Caco-2 (cell line): ENCODE results near the gene CITED2. TPM values are rescaled to one million over a fixed set of nuclear protein-coding genes. Genes with fewer than 3 reads are reported as not detected.

Experiments used
- BruUV-seq: library from RNA; stranded (reverse); fragments of 400-500 nt; replicated peaks from 2 replicates; lab custom pipeline; 2021; lab: Mats Ljungman, UMichigan
- CTCF ChIA-PET: fragments of 300-600 bp; sonication (Branson Sonifier 250); formaldehyde crosslinking; loops from one replicate; lab custom pipeline; 2022; ENCODE audit warnings: antibody characterized with exemption; lab: Charles Lee
- POLR2A ChIA-PET: fragments of 300-600 bp; sonication (Branson Sonifier 250); formaldehyde crosslinking; loops from one replicate; lab custom pipeline; 2022; ENCODE audit warnings: antibody characterized with exemption; lab: Charles Lee
- DNase-seq, 2 experiments: peaks; one replicate each; pipeline versions ENCODE4 v3.0.0 to v3.0.0-alpha.2; 2020 to 2022
- H3K27me3 ChIP-seq: replicated peaks from 2 replicates; pipeline ENCODE4 v1.6.0; 2011; ENCODE audit warnings: low read length; ENCODE audit not compliant: control insufficient read depth, insufficient read depth
- H3K36me3 ChIP-seq: 2 replicates; pipeline ENCODE4 v1.5.1; 2011; ENCODE audit warnings: low read length; ENCODE audit not compliant: control insufficient read depth, insufficient read depth
- H3K4me1 ChIP-seq: fragments of 250-450 bp; sonication (Bioruptor Pico); 2 replicates; pipeline ENCODE4 v1.5.1; 2020; ENCODE audit warnings: mild to moderate bottlenecking
- H3K4me3 ChIP-seq: 2 replicates; pipeline ENCODE4 v1.5.1; 2011; ENCODE audit warnings: low read depth, mild to moderate bottlenecking, control low read depth, low read length
- H3K9me3 ChIP-seq: fragments of 250-450 bp; sonication (Bioruptor Pico); 2 replicates; pipeline ENCODE4 v1.5.1; 2020; ENCODE audit warnings: mild to moderate bottlenecking, moderate library complexity
- H3K27ac Mint-ChIP-seq: one replicate; pipeline ENCODE4 v1.8.0; 2022; ENCODE audit warnings: mixed read lengths; ENCODE audit not compliant: unreplicated experiment
- H3K27me3 Mint-ChIP-seq: one replicate; pipeline ENCODE4 v1.8.0; 2022; ENCODE audit warnings: mixed read lengths; ENCODE audit not compliant: insufficient read depth, unreplicated experiment
- H3K36me3 Mint-ChIP-seq: one replicate; pipeline ENCODE4 v1.8.0; 2022; ENCODE audit warnings: mild to moderate bottlenecking, mixed read lengths; ENCODE audit not compliant: insufficient read depth, unreplicated experiment
- H3K4me1 Mint-ChIP-seq: one replicate; pipeline ENCODE4 v1.8.0; 2022; ENCODE audit warnings: low read depth, mixed read lengths; ENCODE audit not compliant: unreplicated experiment
- H3K4me3 Mint-ChIP-seq: one replicate; pipeline ENCODE4 v1.8.0; 2022; ENCODE audit warnings: mild to moderate bottlenecking, moderate library complexity, mixed read lengths; ENCODE audit not compliant: unreplicated experiment
- H3K9me3 Mint-ChIP-seq: one replicate; pipeline ENCODE4 v1.8.0; 2022; ENCODE audit warnings: mixed read lengths; ENCODE audit not compliant: unreplicated experiment
- CTCF ChIP-seq, 2 experiments: fragments of 200-600 bp in 1 of 2; IDR thresholded peaks; 1 replicate in 1 of 2; 2 replicates in 1 of 2; pipeline versions ENCODE4 v1.5.1 to v1.8.0; 2011 to 2022; ENCODE audit warnings: antibody characterized with exemption in 1 of 2, control low read depth in 1 of 2, inconsistent platforms in 1 of 2, low read depth in 1 of 2, low read length in 1 of 2, mild to moderate bottlenecking in 1 of 2, moderate library complexity in 1 of 2; ENCODE audit not compliant: insufficient read depth in 1 of 2, severe bottlenecking in 1 of 2, unreplicated experiment in 1 of 2
- intact Hi-C: fragments of 100-400 bp; cut with micrococcal nuclease; formaldehyde crosslinking; loops from one replicate; pipeline ENCODE4 v1.10.0; 2022; ENCODE audit not compliant: unreplicated experiment
- total RNA-seq: library from RNA; stranded (reverse); gene quantifications from 2 replicates; pipeline ENCODE4 v1.2.3, GENCODE V29; 2022

CITED2 gene
- total RNA-seq, 1 experiment from 2014 or later: 78.0 TPM

GRCh38 chr6:139337830-139338229 is 36.6 kb downstream of the CITED2 start:
- H3K27me3 Mint-ChIP-seq: peaks cover 5% of the 10 kb centered on the region
- H3K4me1 Mint-ChIP-seq: no peaks in the 10 kb centered on the region
- no peak overlapping the region for H3K4me3 Mint-ChIP-seq
- no peaks in the 10 kb centered on the region for H3K9me3 Mint-ChIP-seq
- H3K4me1 ChIP-seq: no peaks in the 10 kb centered on the region
- no peak overlapping the region for H3K4me3 ChIP-seq
- intact Hi-C loops: no loop called here
- H3K27me3 ChIP-seq: no peaks in the 10 kb centered on the region
- H3K9me3 ChIP-seq: no peaks in the 10 kb centered on the region
- CTCF ChIA-PET: no interaction called here
- DNase-seq: no peak
- no peaks in the 10 kb centered on the region for H3K36me3 ChIP-seq
- no peak overlapping the region for H3K27ac Mint-ChIP-seq
- no TSS peak for BruUV-seq
- no peak for TF ChIP-seq CTCF (IDR thresholded peaks at IDR 0.05; ENCODE audit: insufficient read depth in 1 of 2, low read depth in 1 of 2, low read length in 1 of 2, severe bottlenecking in 1 of 2, unreplicated experiment in 1 of 2)
- no peaks in the 10 kb centered on the region for H3K36me3 Mint-ChIP-seq
- POLR2A ChIA-PET: no interaction called here

GRCh38 chr6:139337001-139337400 is 37.4 kb downstream of the CITED2 start:
- H3K9me3 ChIP-seq: no peaks in the 10 kb centered on the region
- DNase-seq: no peak
- Mint-ChIP-seq H3K4me3 (no peak overlapping the region), H3K27me3 (peaks cover 5% of the 10 kb centered on the region), H3K9me3 (no peaks in the 10 kb centered on the region), H3K27ac (no peak overlapping the region), H3K4me1 (no peaks in the 10 kb centered on the region), H3K36me3 (no peaks in the 10 kb centered on the region)
- H3K4me1 ChIP-seq: no peaks in the 10 kb centered on the region
- H3K27me3 ChIP-seq: no peaks in the 10 kb centered on the region
- ChIA-PET CTCF (no interaction called here), POLR2A (no interaction called here)
- H3K36me3 ChIP-seq: no peaks in the 10 kb centered on the region
- no peak overlapping the region for H3K4me3 ChIP-seq
- TF ChIP-seq CTCF (IDR thresholded peaks at IDR 0.05; ENCODE audit: insufficient read depth in 1 of 2, low read depth in 1 of 2, low read length in 1 of 2, severe bottlenecking in 1 of 2, unreplicated experiment in 1 of 2): no peak
- no TSS peak for BruUV-seq
- intact Hi-C loops: no loop called here

GRCh38 chr6:139336488-139336887 is 38.0 kb downstream of the CITED2 start:
- DNase-seq: no peak
- Mint-ChIP-seq H3K27ac (no peak overlapping the region), H3K27me3 (peaks cover 5% of the 10 kb centered on the region), H3K4me3 (no peak overlapping the region), H3K9me3 (no peaks in the 10 kb centered on the region), H3K36me3 (no peaks in the 10 kb centered on the region), H3K4me1 (no peaks in the 10 kb centered on the region)
- no peak for TF ChIP-seq CTCF (IDR thresholded peaks at IDR 0.05; ENCODE audit: insufficient read depth in 1 of 2, low read depth in 1 of 2, low read length in 1 of 2, severe bottlenecking in 1 of 2, unreplicated experiment in 1 of 2)
- no peaks in the 10 kb centered on the region for H3K9me3 ChIP-seq
- H3K27me3 ChIP-seq: no peaks in the 10 kb centered on the region
- BruUV-seq: no TSS peak
- no peak overlapping the region for H3K4me3 ChIP-seq
- no peaks in the 10 kb centered on the region for H3K4me1 ChIP-seq
- intact Hi-C loops: no loop called here
- ChIA-PET POLR2A (no interaction called here), CTCF (no interaction called here)
- H3K36me3 ChIP-seq: no peaks in the 10 kb centered on the region
